DMS79 treated with DMSO at 0.1 percent for 48 hours (cell line): ENCODE results near the gene PIGU.
"Not testable (repeated sequence)": the region's sequence is repeated elsewhere in the genome, so short reads cannot be mapped to it uniquely, and the experiment has no call there.

Experiments used
- DNase-seq: peaks from one replicate; lab custom pipeline; 2025; lab: John Stamatoyannopoulos, UW

The PIGU gene

DNA sequence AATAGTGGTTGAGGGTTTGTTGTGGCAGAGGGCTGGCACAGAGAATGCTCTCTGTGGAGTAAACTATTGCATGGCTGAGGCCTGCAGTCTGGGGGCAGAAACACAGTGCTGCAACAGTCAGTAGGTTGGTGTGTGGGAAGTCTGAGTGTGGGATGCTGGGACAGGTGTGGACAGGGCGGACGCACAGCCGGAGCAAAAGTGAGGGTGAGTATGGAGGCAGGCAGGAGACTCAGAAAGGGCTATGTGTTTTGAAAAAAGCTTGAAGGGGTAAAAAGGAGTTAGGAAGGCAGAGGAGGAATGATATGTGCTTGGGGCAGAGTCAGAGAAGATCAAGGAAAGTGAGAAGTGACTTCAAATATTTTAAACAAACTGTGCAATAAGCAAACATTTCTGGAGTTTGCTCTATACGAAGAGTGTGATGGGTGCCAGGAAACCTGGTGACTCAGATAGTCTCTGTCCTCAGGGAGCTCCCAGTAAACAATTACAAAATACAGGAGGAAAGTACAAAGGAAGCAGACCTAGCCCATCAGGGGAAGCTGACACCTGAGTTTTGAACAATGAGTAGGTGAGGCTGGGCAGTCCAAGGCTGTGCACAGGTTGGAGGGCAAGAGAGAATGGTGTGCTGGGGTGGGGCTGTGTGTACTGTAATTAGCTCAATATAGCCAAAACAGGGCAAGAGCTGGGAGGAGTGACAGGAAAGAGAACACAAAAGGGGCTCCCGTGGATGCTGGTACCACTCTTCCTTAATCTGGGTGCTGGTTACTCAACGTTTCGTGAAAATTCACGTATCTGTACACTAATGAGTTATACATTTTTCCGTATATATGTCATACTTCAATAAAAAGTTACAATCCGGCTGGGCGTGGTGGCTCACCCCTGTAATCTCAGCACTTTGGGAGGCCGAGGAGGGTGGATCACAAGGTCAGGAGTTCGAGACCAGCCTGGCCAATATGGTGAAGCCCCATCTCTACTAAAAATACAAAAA lies 55.2 kb downstream of the PIGU start:
- no peak for DNase-seq

GRCh38 chr20:34621036-34621343 lies 55.9 kb downstream of the PIGU start:
- DNase-seq: no peak

- DNase-seq: no peak
These were observed 58.2 kb downstream of the PIGU start for GRCh38 chr20:34618676-34619075.

GRCh38 chr20:34616913-34617312 lies 60.0 kb downstream of the PIGU start:
- DNase-seq: not testable (repeated sequence)

GRCh38 chr20:34615477-34615876 lies 61.4 kb downstream of the PIGU start:
- DNase-seq: no peak

DNA sequence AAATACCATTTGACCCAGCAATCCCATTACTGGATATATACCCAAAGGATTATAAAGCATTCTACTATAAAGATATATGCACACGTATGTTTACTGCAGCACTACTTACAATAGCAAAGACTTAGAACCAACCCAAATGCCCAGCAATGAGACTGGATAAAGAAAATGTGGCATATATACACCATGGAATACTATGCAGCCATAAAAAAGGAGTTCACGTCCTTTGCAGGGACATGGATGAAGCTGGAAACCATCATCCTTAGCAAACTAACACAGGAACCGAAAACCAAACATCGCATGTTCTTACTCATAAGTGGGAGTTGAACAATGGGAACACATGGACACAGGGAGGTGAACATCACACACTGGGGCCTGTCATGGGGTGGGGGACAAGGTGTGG lies 64.9 kb downstream of the PIGU start:
- DNase-seq: not testable (repeated sequence)

GRCh38 chr20:34607066-34607465 lies 69.8 kb downstream of the PIGU start:
- no peak for DNase-seq

- no peak for DNase-seq
These were observed 71.7 kb downstream of the PIGU start for GRCh38 chr20:34604980-34605788.

- DNase-seq: no peak
These were observed 75.8 kb downstream of the PIGU start for GRCh38 chr20:34600892-34601653.

DNA sequence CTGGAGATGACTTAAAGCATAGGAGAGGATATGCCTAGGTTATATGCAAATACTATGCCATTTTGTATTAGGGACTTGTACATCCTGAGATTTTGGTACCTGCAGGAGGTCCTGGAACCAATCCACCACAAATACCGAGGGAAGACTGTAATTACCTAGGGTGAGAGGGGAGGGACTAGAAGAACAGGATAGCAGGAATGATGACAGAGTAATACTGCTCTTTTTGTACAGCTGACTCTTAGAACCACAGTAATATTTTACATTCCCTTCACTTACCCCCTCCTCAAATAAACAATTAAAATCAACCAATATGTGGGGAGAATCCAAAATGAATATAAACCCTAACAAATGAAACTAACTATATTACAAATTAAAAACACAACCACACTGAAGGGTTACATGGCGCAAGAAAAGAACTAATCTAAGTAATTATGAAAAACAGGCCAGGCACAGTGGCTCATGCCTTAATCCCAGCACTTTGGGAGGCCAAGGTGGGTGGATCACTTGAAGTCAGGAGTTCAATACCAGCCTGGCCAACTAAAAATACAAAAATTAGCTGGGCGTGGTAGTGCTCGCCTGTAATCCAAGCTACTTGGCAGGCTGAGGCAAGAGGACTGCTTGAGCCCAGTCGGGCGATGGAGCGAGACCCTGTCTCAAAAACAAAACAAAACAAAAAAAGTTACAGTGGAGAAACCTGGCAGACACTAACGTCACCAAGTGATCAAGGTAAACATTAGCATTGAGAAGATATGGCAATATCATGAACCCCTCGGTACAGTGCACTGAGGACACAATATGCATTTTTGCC lies 81.3 kb downstream of the PIGU start:
- no peak for DNase-seq

DNA sequence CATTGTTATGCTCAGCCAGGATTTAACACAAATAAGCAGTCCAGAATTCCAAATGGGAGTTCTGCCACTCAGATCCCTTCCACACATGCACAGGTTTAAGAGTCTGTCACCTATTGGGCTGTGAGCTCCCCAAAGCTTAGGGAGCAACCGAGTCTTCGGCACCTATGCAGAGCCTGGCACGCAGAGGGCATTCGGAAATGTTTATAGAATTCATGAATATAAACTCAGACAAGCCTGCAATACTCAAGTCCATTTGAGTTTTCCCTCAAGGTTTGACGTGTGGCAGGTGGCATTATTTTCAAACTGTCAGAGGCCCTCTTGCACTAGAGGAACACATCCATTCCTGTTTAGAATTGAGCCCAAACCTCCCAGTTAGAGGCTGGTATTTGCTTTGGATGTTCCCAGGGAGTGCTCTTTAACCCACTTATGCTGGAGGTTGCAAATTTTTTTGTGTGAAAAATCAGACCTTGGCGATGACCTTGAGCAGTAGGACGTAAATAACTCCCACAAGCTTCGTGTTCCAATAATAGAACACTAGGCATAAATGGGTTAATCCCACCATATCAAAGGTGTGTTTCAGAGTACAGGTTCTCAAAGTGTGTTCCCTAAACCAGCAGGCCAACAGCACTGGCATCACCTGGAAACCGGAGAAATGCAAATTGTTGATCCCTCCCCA lies 90.3 kb downstream of the PIGU start:
- no peak for DNase-seq

- DNase-seq: no peak
These were observed 91.9 kb downstream of the PIGU start for GRCh38 chr20:34585019-34585418.

GRCh38 chr20:34583544-34583943 lies 93.3 kb downstream of the PIGU start:
- no peak for DNase-seq

GRCh38 chr20:34582911-34583310 lies 94.0 kb downstream of the PIGU start:
- no peak for DNase-seq

GRCh38 chr20:34582221-34582620 lies 94.7 kb downstream of the PIGU start:
- no peak for DNase-seq

DNA sequence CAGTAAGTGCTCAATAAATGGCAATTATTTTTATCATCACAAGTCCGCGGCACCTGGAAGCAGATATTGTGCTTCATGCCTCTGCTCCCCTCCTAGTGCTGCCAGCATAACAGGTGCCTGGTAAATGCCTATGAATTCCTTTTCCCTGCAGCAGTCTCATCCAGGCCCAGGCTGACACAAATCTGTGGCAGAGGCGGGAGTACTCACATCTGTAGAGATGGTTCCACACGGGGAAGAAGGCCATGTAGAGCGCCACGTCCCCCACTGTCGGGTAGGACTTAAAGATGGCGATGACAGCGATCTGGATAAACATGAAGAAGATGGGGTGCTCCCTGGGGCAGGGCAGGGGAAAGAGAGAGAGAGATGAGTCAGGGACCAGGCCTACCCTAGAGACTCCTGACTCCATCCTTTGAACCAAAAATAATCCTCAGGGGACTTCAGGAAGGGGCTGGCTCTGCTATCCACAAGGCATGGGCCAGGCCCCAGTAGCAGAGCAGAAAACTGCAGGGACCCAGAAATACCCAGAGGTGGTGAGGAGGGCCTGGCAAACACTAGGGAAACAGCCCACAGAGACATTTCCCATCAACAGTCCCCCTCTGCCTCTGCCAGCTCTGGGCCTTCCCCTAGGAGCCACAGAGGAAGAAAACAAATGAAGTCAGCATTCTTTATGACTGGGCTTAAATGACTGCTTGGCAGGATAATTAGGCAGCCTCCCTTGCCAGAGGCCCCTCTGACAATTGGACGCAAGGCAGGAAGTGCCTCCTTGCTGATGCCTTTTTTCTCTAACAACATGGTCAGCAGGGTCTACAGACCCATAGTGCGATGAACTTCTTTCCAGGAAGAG lies 95.3 kb downstream of the PIGU start:
- no peak for DNase-seq

DNA sequence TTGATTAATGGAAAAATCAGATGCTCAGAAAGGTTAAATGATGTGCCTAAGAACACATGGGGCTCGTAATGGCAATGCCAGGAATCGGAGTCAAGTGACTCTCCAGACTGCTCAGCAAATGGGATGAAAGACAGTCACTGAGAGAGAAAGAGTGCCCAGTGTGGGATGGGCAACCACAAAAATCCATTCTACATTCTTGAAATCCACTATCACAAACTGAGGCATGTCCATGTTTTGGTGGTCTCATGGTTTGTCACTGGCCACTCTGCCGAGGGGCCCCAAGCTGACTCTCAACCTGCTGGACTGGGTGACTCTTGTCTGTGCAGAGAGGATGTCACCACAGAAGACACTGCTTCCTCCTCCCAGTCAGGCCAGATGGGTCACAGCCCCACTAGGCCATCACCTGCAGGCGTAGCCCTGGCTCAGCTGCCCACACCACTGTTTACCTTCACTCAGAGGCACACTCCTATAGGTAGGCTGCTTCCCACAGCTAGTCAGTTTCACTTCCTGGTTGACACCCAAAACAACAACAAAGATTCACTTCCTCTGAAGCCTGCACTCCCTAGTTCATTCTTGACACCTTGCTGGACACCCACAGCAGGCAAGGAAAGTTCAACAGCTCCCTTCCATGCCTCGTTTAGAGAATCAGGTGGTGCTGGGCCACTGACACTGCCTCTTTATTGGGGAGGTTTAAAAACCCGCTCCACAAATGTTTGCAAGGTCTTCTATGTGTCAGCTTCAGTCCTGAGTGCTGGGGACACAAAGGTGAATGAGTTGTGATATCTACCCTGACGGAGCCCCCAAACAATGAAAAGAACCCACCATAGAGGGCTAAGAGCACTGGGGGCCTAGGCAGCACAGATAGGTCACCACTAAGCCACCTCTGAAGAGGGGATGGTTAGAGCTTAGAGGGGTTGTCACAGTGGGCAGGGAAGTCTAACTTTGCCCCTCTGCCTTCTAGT lies 96.6 kb downstream of the PIGU start:
- no peak for DNase-seq

GRCh38 chr20:34579191-34579978 lies 97.5 kb downstream of the PIGU start:
- DNase-seq: no peak
